ENCODE results near the gene CPPED1.

Gene CPPED1

GRCh38 chr16:12643034-12643455 lies 160.6 kb downstream of the CPPED1 start:
- no peak for DNase-seq (ENCODE audit: low read depth)

DNA sequence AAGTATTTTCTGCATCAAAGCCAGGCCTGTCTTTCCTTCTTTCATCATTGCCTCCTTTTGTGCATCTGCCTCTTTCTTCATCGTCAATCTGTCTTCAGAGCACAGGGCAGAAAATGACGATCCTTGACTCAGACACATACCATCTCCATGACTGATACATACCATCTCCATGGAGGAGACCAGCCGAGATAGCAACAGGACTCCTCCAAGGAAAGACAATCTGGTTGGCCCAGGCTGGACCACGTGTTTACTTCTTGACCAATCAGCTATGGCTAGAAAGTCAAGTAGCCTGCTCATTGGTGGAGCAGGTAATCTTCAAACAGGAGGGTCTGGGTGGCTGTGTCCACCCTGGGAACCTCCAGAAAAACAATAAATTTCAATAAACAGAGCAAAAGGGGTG lies 164.6 kb downstream of the CPPED1 start:
- DNase-seq (ENCODE audit: low read depth): no peak

- DNase-seq (ENCODE audit: low read depth): no peak
Observed at GRCh38 chr16:12637002-12637401, 166.7 kb downstream of the CPPED1 start.

DNA sequence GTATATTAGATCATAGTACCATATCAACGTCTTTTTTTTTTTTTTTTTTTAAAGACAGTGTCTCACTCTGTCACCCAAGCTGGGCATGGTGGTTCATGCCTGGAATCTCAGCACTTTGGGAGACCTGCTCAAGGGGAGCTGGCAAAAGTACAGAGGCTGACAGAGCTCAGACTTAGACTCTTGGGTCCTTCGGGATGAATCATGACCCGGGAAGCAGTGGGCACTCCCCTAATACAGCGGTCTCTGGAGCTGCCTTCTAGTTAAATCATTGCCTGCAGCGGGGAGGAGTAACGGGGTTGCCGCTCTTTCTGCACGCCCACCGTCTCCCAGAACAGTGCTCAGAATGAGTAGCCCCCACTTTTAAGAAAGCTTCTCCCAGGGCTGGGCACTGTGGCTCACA lies 174.4 kb downstream of the CPPED1 start:
- no peak for DNase-seq (ENCODE audit: low read depth)

DNA sequence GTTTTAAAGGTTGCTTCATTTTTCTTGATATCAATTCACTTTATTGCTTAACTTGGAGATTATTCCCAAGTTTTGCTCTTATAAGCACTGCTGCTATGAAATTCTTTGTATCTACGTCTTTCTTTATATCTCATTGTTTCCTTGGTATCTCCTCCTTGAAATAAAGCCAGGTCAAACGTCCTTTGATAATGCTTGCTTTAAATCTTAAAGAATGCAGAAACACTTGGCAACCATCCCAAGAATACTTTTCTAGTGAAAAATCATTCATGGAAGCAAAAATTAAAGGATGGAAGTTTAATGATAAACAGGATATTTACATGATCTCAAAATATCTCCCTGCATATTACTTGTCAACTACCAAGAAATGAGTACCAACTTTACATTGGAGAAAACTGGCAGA lies 175.2 kb downstream of the CPPED1 start:
- no peak for DNase-seq (ENCODE audit: low read depth)

DNA sequence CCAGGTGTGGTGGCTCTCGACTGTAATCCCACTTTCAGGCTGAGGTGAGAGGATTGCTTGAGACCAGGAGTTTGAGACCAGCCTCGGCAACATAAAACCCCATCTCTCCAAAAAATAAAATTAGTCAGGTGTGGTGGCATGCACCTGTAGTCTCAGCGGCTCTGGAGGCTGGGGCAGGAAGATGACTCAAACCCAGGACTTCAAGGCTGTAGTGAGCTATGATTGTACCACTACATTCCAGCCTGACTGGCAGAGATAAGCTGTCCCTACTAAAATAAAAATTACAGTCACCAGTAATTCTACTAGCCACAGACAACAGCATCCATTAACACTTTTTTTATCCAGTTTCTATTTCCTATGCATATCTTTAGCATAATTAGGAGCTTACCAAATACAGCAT lies 176.3 kb downstream of the CPPED1 start:
- DNase-seq (ENCODE audit: low read depth): no peak

DNA sequence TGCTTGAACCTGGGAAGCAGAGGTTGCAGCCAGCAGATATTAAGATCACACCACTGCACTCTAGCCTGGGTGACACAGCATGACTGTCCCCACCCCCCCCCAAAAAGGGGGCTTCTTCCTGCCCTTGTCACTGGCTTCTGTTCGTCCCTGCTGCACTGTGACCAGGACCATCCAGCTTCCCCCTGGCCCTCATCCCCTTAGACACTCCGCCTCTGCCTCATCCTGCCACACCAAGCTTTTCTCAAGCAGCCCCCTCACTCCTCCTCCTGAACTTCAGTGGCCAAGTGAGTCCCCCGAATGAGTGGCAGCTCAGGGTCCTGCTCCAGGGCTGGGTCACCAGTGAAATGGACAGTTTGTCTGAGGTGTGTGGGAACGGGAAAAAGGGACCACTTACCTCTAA lies 177.3 kb downstream of the CPPED1 start:
- no peak for DNase-seq (ENCODE audit: low read depth)

GRCh38 chr16:12625716-12626115 lies 178.0 kb downstream of the CPPED1 start:
- no peak for DNase-seq (ENCODE audit: low read depth)

DNA sequence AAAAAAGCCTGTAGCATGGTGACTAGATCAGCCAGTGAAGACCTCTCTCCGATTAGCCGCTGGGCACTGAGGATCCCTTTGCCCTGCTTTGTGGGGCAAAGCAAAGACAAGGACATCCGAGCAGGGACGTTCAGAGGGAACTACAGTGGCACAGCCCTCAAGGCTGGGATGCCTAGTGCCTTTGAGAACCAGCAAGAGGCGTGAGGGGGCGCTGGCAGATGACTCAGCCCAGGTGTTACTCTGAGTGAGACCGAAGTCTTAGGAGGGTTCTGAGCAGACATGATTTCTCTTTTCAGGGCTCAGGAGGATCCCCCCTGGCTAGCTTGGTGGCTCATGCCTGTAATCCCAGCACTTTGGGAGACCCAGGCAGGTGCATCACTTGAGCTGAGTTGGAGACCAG lies 178.6 kb downstream of the CPPED1 start:
- no peak for DNase-seq (ENCODE audit: low read depth)

GRCh38 chr16:12620150-12620549 lies 183.5 kb downstream of the CPPED1 start:
- no peak for DNase-seq (ENCODE audit: low read depth)

DNA sequence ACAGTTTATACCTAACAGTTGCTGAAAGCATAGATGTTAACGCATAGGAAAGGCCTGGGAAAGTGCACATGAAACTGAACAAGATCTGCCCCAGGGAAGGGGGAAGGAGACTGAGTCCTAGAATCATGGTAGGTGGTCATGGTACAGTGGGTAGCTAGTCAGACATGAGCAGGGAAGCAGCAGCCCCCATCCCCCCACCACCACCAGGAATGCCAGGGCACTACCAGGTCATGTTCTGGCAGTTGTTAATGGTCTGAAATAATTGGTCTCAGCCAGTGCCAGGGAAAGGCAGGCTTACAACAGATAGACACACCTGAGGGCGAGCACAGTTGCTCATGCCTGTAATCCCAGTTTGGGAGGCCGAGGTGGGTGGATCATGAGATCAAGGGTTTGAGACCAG lies 185.2 kb downstream of the CPPED1 start:
- DNase-seq (ENCODE audit: low read depth): no peak

DNA sequence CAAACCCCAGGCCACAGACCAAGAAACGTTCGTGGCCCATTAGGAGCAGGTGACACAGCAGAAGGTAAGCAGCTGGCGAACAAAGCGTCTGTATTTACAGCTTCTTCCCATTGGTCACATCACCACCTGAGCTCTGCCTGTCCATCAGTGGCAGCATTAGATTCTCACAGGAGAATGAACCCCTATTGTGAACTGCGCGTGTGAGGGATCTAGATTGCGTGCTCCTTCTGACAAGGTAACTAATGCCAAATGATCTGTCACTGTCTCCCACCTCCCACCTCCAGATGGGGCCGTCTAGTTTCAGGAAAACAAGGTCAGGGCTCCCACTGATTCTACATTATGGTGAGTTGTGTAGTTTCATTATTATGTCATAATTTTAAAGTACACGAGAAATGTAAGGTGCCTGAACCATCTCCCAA lies 186.3 kb downstream of the CPPED1 start:
- no peak for DNase-seq (ENCODE audit: low read depth)

- no peak for DNase-seq (ENCODE audit: low read depth)
Observed at GRCh38 chr16:12614662-12615278, 188.9 kb downstream of the CPPED1 start.

DNA sequence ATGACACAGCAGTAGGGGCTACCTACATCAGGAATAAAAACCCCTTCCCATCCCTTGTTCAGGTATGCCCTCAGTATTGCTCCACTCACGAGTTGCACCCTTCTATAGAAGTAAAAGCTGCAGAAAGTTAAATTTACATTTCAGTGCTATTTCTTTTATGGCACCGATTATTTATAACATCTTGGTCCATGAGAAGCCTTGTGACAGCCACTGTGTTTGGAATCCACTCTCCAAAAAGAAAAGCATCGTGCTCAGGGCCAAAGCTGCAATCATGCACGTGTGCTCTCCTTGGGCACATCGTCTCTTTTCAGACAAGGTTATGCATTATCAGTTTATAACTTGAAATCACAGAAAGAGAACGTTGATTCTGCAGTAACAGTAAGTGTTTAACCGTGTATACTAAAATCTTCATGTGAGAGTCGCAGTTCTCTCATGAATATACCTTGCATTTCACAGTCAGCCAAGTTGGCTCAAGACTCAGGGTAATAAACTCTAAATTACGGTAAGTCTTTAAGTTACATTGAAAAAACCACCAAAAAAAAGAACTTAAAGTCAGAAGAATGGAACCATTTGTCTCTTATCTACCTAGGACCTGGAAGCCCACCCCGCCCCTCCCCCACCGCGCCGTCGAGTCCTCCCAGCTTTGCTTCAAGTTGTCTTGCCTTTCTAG lies 189.6 kb downstream of the CPPED1 start:
- DNase-seq (ENCODE audit: low read depth): no peak

GRCh38 chr16:12613131-12613991 lies 190.3 kb downstream of the CPPED1 start:
- no peak for DNase-seq (ENCODE audit: low read depth)

DNA sequence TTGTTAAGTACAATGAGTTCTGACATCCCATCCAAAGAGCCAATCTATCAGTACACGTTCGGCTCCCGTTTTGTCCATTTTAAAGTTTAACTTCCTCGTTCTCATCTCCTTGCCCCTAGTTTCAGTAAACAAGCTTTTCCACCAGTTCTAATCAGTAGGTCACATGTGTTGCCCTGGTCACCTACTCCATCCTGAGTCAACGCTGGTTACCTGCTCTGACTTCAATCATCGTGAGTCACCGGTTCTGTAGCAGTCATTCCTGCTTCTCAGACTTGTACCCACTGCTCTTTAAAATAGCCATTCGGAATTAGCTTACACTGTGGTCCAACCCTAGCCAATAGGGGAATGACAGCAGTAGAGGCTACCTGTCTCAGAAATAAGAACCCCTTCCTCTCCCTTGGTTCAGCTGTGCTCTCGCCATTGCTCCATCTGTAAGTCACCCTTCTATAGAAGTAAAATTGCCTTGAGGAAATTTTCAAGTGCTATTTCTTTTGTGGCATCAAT lies 191.0 kb downstream of the CPPED1 start:
- DNase-seq (ENCODE audit: low read depth): no peak

GRCh38 chr16:12611916-12612597 lies 191.6 kb downstream of the CPPED1 start:
- no peak for DNase-seq (ENCODE audit: low read depth)

GRCh38 chr16:12611006-12611477 lies 192.6 kb downstream of the CPPED1 start:
- no peak for DNase-seq (ENCODE audit: low read depth)

DNA sequence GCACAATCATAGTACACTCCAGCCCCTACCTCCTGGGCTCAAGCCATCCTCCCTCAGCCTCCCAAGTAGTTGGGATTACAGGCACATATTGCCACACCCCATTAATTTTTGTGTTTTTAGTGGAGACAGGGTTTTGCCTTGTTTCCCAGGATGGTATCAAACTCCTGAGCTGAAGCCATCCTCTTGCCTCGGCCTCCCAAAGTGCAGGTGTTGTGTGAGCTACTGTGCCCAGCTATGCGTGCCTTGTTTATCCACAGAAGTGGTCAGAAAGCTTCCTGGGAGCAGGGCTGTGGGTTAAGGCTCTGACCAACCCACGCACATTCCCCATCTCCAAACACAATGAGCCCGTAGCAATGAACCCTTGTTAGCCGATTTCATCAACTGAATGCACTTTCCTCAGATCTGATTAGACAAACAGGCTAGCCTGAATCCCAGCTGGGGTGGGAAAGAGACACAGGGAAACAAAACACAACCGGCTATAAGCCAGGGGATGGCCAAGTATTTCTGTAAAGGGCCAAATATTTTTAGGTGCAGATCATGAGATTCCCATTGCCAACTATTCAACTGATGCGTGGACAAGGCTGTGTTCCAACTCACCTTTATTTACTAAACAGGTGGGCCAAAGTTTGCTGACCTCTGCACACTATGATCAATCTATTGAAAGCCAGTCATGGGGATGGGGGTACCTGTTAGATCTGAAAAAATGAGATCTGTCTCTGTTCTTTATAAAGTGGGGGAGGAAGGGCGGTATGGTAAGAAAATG lies 193.6 kb downstream of the CPPED1 start:
- no peak for DNase-seq (ENCODE audit: low read depth)

Data from activated T-helper 1 cell treated with Interleukin-2 at 50 U/mL for 16 hours (primary cell).